Endothelial cell of umbilical vein (primary cell): ENCODE measurements around the gene LAMC1. TPM values are rescaled to one million over a fixed set of nuclear protein-coding genes. Genes with fewer than 3 reads are reported as not detected.
"Not testable (repeated sequence)": the region's sequence is repeated elsewhere in the genome, so short reads cannot be mapped to it uniquely, and the experiment has no call there.

Experiments
- BruUV-seq: library from RNA; stranded (reverse); fragments of 400-500 nt; replicated peaks from 2 replicates; lab custom pipeline; 2021; lab: Mats Ljungman, UMichigan
- CTCF ChIA-PET: fragments of 300-600, 350-600 bp; sonication (Branson Sonifier 250); formaldehyde crosslinking; loops from one replicate; lab custom pipeline; 2021; ENCODE audit warnings: antibody characterized with exemption, inconsistent platforms; lab: Charles Lee
- POLR2A ChIA-PET: fragments of 300-600, 350-600 bp; sonication (Branson Sonifier 250); formaldehyde crosslinking; loops from one replicate; lab custom pipeline; 2021; ENCODE audit warnings: antibody characterized with exemption, inconsistent platforms; lab: Charles Lee
- DNase-seq: peaks from one replicate; pipeline ENCODE4 v3.0.0-alpha.2; 2011; ENCODE audit warnings: low read depth, low spot score
- FAIRE-seq: peaks from 2 replicates; lab custom pipeline; 2011; peaks lifted over from hg19 to GRCh38; lab: Jason Lieb, UNC
- H2AFZ ChIP-seq: 2 replicates; pipeline ENCODE4 v1.6.0; 2012; ENCODE audit warnings: low read depth, low read length, control low read depth, inconsistent platforms
- H3K27ac ChIP-seq: 2 replicates; pipeline ENCODE4 v1.5.1; 2011; ENCODE audit warnings: low read depth, mild to moderate bottlenecking, control low read depth, low read length, moderate library complexity; ENCODE audit not compliant: insufficient read depth
- H3K27me3 ChIP-seq, 2 experiments: 2 replicates each; pipeline versions ENCODE4 v1.6.0 to v1.6.1; 2011; ENCODE audit warnings: low read length in 2 of 2, mixed read lengths in 1 of 2; ENCODE audit not compliant: control insufficient read depth in 2 of 2, insufficient read depth in 2 of 2
- H3K36me3 ChIP-seq, 2 experiments: 2 replicates in 1 of 2; 3 replicates in 1 of 2; pipeline ENCODE4 v1.5.1; 2011; ENCODE audit warnings: low read length in 2 of 2, mild to moderate bottlenecking in 1 of 2, moderate library complexity in 1 of 2; ENCODE audit not compliant: control insufficient read depth in 2 of 2, insufficient read depth in 2 of 2; ENCODE audit errors: extremely low read depth in 1 of 2
- H3K4me1 ChIP-seq: 3 replicates; pipeline ENCODE4 v1.5.1; 2011; ENCODE audit warnings: mild to moderate bottlenecking, low read length; ENCODE audit not compliant: control insufficient read depth, insufficient read depth; ENCODE audit errors: extremely low read depth
- H3K4me2 ChIP-seq: 2 replicates; pipeline ENCODE4 v1.6.1; 2011; ENCODE audit warnings: low read length, control low read depth, mixed read lengths; ENCODE audit not compliant: insufficient read depth
- H3K4me3 ChIP-seq, 3 experiments: fragments of 200-600 bp in 1 of 3; sonication (generic), shearing (Covaris generic) in 1 of 3; replicated peaks in 1 of 3; 2 replicates each; pipeline ENCODE4 v1.5.1; 2011 to 2016; ENCODE audit warnings: control low read depth in 3 of 3, low read length in 3 of 3, mild to moderate bottlenecking in 2 of 3, inconsistent platforms in 1 of 3, low read depth in 1 of 3, moderate library complexity in 1 of 3; ENCODE audit not compliant: insufficient read depth in 1 of 3
- H3K79me2 ChIP-seq: 2 replicates; pipeline ENCODE4 v1.6.0; 2012; ENCODE audit warnings: low read length, inconsistent platforms; ENCODE audit not compliant: control insufficient read depth, insufficient read depth
- H3K9ac ChIP-seq: replicated peaks from 2 replicates; pipeline ENCODE3; 2011; ENCODE audit warnings: low read length, control low read depth; ENCODE audit not compliant: insufficient read depth; ENCODE audit errors: extremely low read depth
- H3K9me1 ChIP-seq: replicated peaks from 3 replicates; pipeline ENCODE4 v1.6.0; 2011; ENCODE audit warnings: mild to moderate bottlenecking, low read length; ENCODE audit not compliant: control insufficient read depth, insufficient read depth; ENCODE audit errors: extremely low read depth
- H3K9me3 ChIP-seq: replicated peaks from 2 replicates; pipeline ENCODE4 v1.5.1; 2012; ENCODE audit warnings: low read length, inconsistent platforms; ENCODE audit not compliant: control insufficient read depth, insufficient read depth
- H4K20me1 ChIP-seq: replicated peaks from 2 replicates; pipeline ENCODE3; 2011; ENCODE audit warnings: mild to moderate bottlenecking, low read length; ENCODE audit not compliant: control insufficient read depth, insufficient read depth; ENCODE audit errors: extremely low read depth
- CTCF ChIP-seq, 2 donors: IDR thresholded peaks; 1 replicate in 1 of 2; 2 replicates in 1 of 2; pipeline ENCODE4 v1.5.1; 2011; ENCODE audit warnings: low read length in 2 of 2, mild to moderate bottlenecking in 2 of 2, moderate library complexity in 2 of 2, control low read depth in 1 of 2, inconsistent platforms in 1 of 2, low read depth in 1 of 2; ENCODE audit not compliant: insufficient read depth in 1 of 2; ENCODE audit errors: extremely low read depth in 1 of 2
- EZH2 ChIP-seq: IDR thresholded peaks from 2 replicates; pipeline ENCODE4 v1.6.1; 2012; ENCODE audit warnings: borderline replicate concordance, low read depth, mild to moderate bottlenecking, moderate library complexity, low read length, inconsistent platforms; ENCODE audit not compliant: severe bottlenecking
- FOS ChIP-seq: IDR thresholded peaks from 2 replicates; pipeline ENCODE4 v1.6.1; 2011; ENCODE audit warnings: mild to moderate bottlenecking, low read length, moderate library complexity, borderline replicate concordance; ENCODE audit not compliant: insufficient read depth
- GATA2 ChIP-seq: IDR thresholded peaks from 2 replicates; pipeline ENCODE4 v1.7.0; 2011; ENCODE audit warnings: low read depth, mild to moderate bottlenecking, moderate library complexity, mixed read lengths, low read length; ENCODE audit not compliant: insufficient read length, insufficient read depth
- JUN ChIP-seq: IDR thresholded peaks from 2 replicates; pipeline ENCODE4 v1.6.1; 2011; ENCODE audit warnings: borderline replicate concordance, low read depth; ENCODE audit not compliant: insufficient read length, insufficient read depth
- MAX ChIP-seq: IDR thresholded peaks from 2 replicates; pipeline ENCODE4 v1.6.1; 2011; ENCODE audit not compliant: insufficient read depth, insufficient read length
- MYC ChIP-seq: IDR thresholded peaks from one replicate; pipeline ENCODE4 v1.6.1; 2011; ENCODE audit warnings: mild to moderate bottlenecking, low read depth, low read length
- POLR2A ChIP-seq: IDR thresholded peaks from 2 replicates; pipeline ENCODE4 v1.6.1; 2012; ENCODE audit warnings: low read depth, mild to moderate bottlenecking, control low read depth, low read length
- POLR2AphosphoS5 ChIP-seq: IDR thresholded peaks from 2 replicates; pipeline ENCODE4 v1.6.1; 2012; ENCODE audit warnings: low read depth, mild to moderate bottlenecking, control low read depth, low read length, moderate library complexity; ENCODE audit not compliant: insufficient read depth
- dilution Hi-C: fragments of 300-500 bp; cut with MboI; formaldehyde crosslinking; loops from one replicate; pipeline ENCODE4 v1.15.0; 2019; ENCODE audit warnings: low sequenced_read_pairs; ENCODE audit not compliant: extremely low pct_ligation_motif_present
- intact Hi-C: fragments of 100-400 bp; cut with micrococcal nuclease; formaldehyde crosslinking; loops from one replicate; pipeline ENCODE4 v1.10.0; 2022
- polyA plus RNA-seq, 4 experiments: library from polyadenylated mRNA; depleted of rRNA in 3 of 4; stranded (reverse) in 3 of 4; unstranded in 1 of 4; fragments of >200 nt; gene quantifications; 2 replicates each; pipeline versions ENCODE4 v1.2.1 to v1.2.3, GENCODE V29; 2011 to 2012; ENCODE audit warnings: missing spikeins in 1 of 4
- total RNA-seq: library from RNA; stranded (reverse); gene quantifications from 2 replicates; pipeline ENCODE4 v1.2.3, GENCODE V29; 2021

Gene LAMC1
- total and polyA plus RNA-seq, 2 donors (not counting 3 experiments of a cell fraction or from before 2014, with no cell fraction given): 92.5 to 216 TPM

- intact Hi-C loops, dilution Hi-C loops: not testable (repeated sequence)
Observed at GRCh38 chr1:183072595-183072994, 49.4 kb downstream of the LAMC1 start.

GRCh38 chr1:183073320-183073719, 50.1 kb downstream of the LAMC1 start:
- ChIA-PET CTCF (interaction anchor here (0.8 to 1.4 kb wide), 5 partner anchors 10 to 207 kb away, joined by 3 to 5 read pairs (median 3); no protein-coding TSS in a partner anchor), POLR2A (no interaction called here)
- intact Hi-C loops: no loop called here
- Histone ChIP-seq H3K27me3 (no peaks in the 10 kb centered on the region), H3K27ac (no peak overlapping the region), H3K9me3 (no peaks in the 10 kb centered on the region), H2AFZ (no peak overlapping the region), H3K79me2 (peaks cover 87% of the 10 kb centered on the region), H3K36me3 (no peaks in the 10 kb centered on the region), H3K4me2 (no peak overlapping the region), H3K4me3 (no peak overlapping the region), H3K4me1 (peaks cover 22% of the 10 kb centered on the region), H3K9ac (no peak overlapping the region), H4K20me1 (peaks cover 3% of the 10 kb centered on the region), H3K9me1 (no peaks in the 10 kb centered on the region)
- DNase-seq (no peak), FAIRE-seq (no peak)
- no TSS peak for BruUV-seq
- dilution Hi-C loops: no loop called here
- TF ChIP-seq FOS: no peak
- TF ChIP-seq MYC: no peak
- no peak for TF ChIP-seq CTCF (IDR thresholded peaks at IDR 0.05; ENCODE audit: extremely low read depth in 1 of 2, insufficient read depth in 1 of 2, low read depth in 1 of 2, low read length in 2 of 2)
- no peak for TF ChIP-seq MAX
- TF ChIP-seq EZH2: no peak
- no peak for TF ChIP-seq GATA2
- no peak for TF ChIP-seq JUN
- no peak for TF ChIP-seq POLR2AphosphoS5
- TF ChIP-seq POLR2A: no peak

More at GRCh38 chr1:183072595-183072994, 49.4 kb downstream of the LAMC1 start:
- H3K9me3 ChIP-seq, H3K9me1 ChIP-seq, H3K4me3 ChIP-seq, H3K36me3 ChIP-seq, H3K27me3 ChIP-seq, DNase-seq, H2AFZ ChIP-seq, BruUV-seq, H3K9ac ChIP-seq, H3K4me2 ChIP-seq, H3K27ac ChIP-seq, FAIRE-seq, POLR2A ChIA-PET, H4K20me1 ChIP-seq: not testable (repeated sequence)
- H3K4me1 ChIP-seq: peaks cover 22% of the 10 kb centered on the region
- CTCF ChIA-PET: interaction anchor here (1.0 to 2.4 kb wide), 6 partner anchors 10 to 162 kb away, joined by 3 to 9 read pairs (median 4); no protein-coding TSS in a partner anchor
- H3K79me2 ChIP-seq: peaks cover 89% of the 10 kb centered on the region
